ENCODE data around the gene PTPRM.

Gene PTPRM

GRCh38 chr18:7629416-7629815 lies 62.3 kb downstream of the PTPRM start:
- DNase-seq (ENCODE audit: low read depth) = no peak

- no peak for DNase-seq (ENCODE audit: low read depth)
These were observed 63.8 kb downstream of the PTPRM start for GRCh38 chr18:7630731-7631442.

- DNase-seq (ENCODE audit: low read depth) = no peak
These were observed 65.3 kb downstream of the PTPRM start for GRCh38 chr18:7632152-7633098.

GRCh38 chr18:7633171-7633570 lies 66.1 kb downstream of the PTPRM start:
- no peak for DNase-seq (ENCODE audit: low read depth)

- no peak for DNase-seq (ENCODE audit: low read depth)
These were observed 68.8 kb downstream of the PTPRM start for GRCh38 chr18:7635948-7636347.

- DNase-seq (ENCODE audit: low read depth) = no peak
These were observed 70.2 kb downstream of the PTPRM start for GRCh38 chr18:7637269-7637668.

DNA sequence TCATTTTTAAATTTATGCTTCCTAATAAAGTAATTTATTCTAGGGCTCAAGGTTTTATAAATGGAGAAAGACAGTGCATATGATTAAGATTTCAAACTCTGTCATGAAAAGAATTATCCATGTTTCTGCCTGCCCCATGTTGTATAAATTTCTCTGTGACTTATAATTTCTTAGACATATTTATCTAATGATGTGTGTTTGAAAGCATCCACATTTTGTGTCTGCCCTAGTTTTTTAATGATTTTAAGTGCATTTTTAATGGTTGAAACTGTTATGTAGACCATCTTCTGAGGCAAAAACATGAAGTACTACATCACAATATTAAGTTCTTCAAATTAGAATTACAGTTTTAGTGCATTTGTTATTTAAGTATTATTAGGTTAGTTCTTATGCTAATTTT lies 71.2 kb downstream of the PTPRM start:
- no peak for DNase-seq (ENCODE audit: low read depth)

DNA sequence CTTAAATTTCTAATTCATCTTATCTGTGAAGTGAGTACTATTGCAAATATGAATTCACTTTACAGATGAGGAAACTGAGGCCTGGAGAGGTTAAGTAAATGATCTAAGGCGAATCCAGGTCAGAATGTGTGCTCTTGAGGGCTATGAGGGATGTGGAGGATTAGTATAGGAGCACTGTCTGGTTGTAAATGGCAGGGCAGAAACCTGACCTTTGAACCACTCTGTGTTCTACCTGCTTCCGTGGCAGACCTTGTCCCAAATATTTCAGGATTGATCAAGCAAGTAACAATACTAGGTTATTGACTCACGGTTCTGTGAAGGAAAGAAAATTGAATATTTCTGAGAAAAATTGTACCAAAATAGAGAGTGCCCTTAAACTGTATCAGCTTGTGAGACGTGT lies 74.7 kb downstream of the PTPRM start:
- no peak for DNase-seq (ENCODE audit: low read depth)

GRCh38 chr18:7642331-7642890 lies 75.3 kb downstream of the PTPRM start:
- DNase-seq (ENCODE audit: low read depth) = no peak

DNA sequence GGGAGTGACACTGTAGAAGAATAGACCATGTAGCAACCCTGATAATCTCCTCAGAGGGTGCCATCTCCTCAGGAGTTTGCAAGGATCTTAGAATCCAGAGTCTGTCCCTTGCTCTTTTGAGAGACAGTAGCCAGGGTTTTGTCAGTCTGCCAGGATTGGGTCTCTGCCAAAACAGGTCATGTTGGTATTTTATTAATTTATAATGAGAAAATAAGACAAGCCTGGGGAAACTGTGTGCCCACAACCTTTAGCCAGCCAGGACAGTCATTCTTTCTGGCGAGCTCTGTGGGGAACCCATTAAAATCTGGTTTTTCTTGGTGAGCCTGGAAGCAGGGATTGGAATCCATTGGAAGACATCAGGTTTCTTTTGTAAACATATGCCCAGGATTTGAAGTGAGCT lies 78.6 kb downstream of the PTPRM start:
- no peak for DNase-seq (ENCODE audit: low read depth)

- DNase-seq (ENCODE audit: low read depth) = no peak
These were observed 79.2 kb downstream of the PTPRM start for GRCh38 chr18:7646174-7646886.

GRCh38 chr18:7647500-7647899 lies 80.4 kb downstream of the PTPRM start:
- DNase-seq (ENCODE audit: low read depth) = no peak

DNA sequence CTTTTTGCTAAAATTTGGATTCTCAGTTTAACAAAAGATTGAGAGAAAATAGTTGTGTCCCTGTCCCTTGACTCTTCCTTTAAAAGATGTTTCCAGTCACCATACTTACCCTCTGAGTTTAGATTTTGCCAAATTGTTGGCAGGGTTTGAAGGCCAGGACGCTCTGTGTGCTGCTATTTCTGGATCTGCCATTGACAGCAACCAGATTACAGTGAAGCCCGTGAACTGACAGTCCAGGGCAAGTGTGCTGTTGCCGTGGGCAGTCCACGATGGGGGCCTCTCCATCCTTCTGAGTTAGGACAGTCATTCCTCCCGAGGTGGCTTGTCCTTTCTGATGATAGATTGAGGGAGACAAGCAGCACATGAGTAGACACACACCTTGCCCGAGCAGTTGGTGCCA lies 89.9 kb downstream of the PTPRM start:
- no peak for DNase-seq (ENCODE audit: low read depth)

DNA sequence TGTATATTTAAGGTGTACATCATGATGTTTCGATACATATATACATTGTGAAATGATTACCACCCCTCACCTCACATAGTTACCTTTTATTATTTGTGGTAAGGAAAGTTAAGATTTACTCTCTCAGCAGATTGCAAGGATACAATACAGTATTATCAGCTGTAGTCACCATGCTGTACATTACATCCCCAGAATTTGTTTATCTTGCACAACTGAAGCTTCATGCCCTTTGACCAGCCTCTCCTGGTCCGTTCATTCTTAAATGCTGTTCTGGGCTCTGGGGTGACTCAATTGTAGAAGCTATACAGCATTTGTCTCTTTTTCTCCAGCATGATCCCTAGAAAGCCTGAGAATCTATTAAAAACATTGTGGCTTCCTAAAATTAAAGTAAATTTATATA lies 90.8 kb downstream of the PTPRM start:
- DNase-seq (ENCODE audit: low read depth) = no peak

- DNase-seq (ENCODE audit: low read depth) = no peak
These were observed 91.6 kb downstream of the PTPRM start for GRCh38 chr18:7658701-7659100.

- DNase-seq (ENCODE audit: low read depth) = no peak
These were observed 94.1 kb downstream of the PTPRM start for GRCh38 chr18:7661207-7661606.

DNA sequence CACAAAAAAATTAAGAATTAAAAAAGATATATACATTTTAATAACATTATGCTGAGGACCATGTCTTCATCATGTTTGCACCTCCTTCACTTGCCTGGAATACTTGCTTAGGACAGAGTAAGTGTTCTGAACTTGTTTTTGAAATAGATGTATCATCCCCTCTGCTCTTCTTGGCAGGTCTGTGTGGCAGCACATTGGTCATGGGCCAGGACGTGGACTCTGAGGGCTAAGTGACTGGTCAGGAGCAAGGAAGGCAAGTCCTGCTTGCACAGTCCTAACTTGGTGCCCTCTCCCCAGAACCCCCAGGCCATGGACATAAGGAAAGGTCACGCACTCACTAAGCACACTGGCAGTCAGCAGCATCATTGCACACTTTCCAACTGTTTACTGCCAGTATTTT lies 95.8 kb downstream of the PTPRM start:
- DNase-seq (ENCODE audit: low read depth) = no peak

GRCh38 chr18:7663366-7664312 lies 96.5 kb downstream of the PTPRM start:
- no peak for DNase-seq (ENCODE audit: low read depth)

DNA sequence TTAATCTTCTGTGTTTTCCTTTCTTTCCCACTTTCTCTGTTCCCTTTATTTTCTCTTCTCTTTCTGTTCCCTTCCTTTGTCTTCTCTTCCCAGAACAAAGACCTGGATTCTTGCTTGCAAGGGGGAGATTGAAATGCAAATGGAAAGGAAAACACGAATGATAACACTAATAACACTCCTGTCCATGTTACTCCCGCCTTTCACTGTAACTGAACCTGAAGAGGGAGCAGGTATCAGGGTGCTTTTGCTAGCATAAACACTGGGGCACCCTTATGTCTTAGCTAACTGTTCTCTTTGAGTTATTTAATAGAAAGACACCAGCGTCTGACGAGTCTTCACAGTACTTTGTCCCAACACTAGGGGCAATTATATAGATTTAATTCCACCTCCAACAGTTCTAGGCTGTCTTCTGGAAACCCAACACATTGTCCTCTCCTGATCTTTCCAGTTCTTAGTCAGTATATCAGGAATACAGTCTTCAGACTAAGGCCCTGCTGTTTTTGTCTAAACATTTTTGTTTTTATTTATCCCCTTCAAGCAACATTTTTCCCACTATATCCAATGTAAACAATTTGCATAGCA lies 99.2 kb downstream of the PTPRM start:
- no peak for DNase-seq (ENCODE audit: low read depth)

DNA sequence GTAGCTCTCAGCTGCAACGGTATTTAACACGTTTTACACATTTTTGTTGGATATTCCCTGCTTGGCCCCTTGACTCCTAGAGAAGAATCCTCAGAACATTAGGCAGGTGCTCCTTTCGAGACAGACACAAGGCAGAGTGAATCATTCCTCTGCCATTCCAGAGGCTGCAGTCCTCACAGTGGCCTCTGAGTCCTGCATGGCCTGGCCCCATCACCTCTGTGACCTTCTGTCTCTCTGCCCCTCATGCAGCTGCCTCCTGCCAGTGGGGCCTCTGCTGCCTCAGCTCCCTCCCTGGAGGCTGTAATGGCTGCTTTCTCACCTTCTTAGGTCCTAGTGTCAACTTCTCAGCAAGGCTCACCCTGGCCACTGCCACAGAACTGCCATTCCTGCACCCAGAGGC lies 101.3 kb downstream of the PTPRM start:
- DNase-seq (ENCODE audit: low read depth) = no peak

DNA sequence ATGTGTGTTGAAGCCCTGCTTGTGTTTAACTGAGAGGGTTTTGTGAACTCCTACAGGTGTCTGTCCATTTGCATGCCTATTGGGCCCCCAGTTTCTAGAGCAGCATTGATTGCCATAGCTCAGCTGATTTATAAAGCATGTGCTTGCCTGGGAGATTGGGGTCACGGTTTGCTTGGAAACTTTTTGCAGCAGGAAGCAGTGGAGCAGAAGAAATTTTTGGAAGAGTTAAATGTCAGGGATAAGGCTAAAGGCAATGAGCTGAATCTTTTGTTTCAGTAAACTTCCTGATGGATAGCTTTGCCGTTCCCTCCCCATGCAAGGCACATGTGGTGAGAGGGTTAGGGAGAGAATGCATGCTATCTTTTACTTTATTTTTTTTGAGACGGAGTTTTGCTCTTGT lies 102.2 kb downstream of the PTPRM start:
- no peak for DNase-seq (ENCODE audit: low read depth)

Measured in activated gamma-delta T cell treated with anti-CD3 and anti-CD28 coated beads, Interleukin-2, amount 50 U/mL, for 16 hours (primary cell).